GM12878 (cell line): ENCODE measurements around the gene LYRM4. TPM values are rescaled to one million over a fixed set of nuclear protein-coding genes. Genes with fewer than 3 reads are reported as not detected.
A peak's percentile ranks its signal among the peaks of the same experiment; 100 is the strongest.

Source experiments
- ATAC-seq: fragments of 200-7000 bp; cut with Tn5 transposase; 3 replicates; pipeline ENCODE4 v1.9.1; 2020; ENCODE audit warnings: mild to moderate bottlenecking, moderate library complexity
- BruUV-seq: library from RNA; stranded (reverse); fragments of 400-500 nt; replicated peaks from 2 replicates; lab custom pipeline; 2021; lab: Mats Ljungman, UMichigan
- CTCF ChIA-PET: fragments of 300-600 bp; sonication (Branson Sonifier 250); formaldehyde crosslinking; extraction: SDS; loops from one replicate; lab custom pipeline; 2021; ENCODE audit warnings: inconsistent platforms; lab: Yijun Ruan, JAX
- POLR2A ChIA-PET: fragments of 350-600 bp; formaldehyde crosslinking; extraction: SDS; loops from one replicate; lab custom pipeline; 2021; ENCODE audit warnings: inconsistent platforms; lab: Charles Lee
- RAD21 ChIA-PET: fragments of 300-600 bp; sonication (Branson Sonifier 250); formaldehyde crosslinking; loops from one replicate; lab custom pipeline; 2023; ENCODE audit warnings: antibody characterized with exemption; ENCODE audit not compliant: unreplicated experiment; lab: Charles Lee
- SMC1A ChIA-PET: fragments of 300-600 bp; sonication (Branson Sonifier 250); formaldehyde crosslinking; loops from one replicate; lab custom pipeline; 2023; ENCODE audit not compliant: unreplicated experiment, uncharacterized antibody; lab: Charles Lee
- DNase-seq: peaks from one replicate; pipeline ENCODE4 v3.0.0-alpha.2; 2011; ENCODE audit warnings: low read depth, low spot score
- FAIRE-seq: peaks from 3 replicates; lab custom pipeline; 2011; peaks lifted over from hg19 to GRCh38; lab: Jason Lieb, UNC
- H2AFZ ChIP-seq: 2 replicates; pipeline ENCODE4 v1.6.0; 2011; ENCODE audit warnings: low read depth, low read length, control low read depth; ENCODE audit not compliant: control insufficient read depth
- H3K27ac ChIP-seq: 2 replicates; pipeline ENCODE4 v1.5.1; 2011; ENCODE audit warnings: control low read depth; ENCODE audit not compliant: control insufficient read depth, insufficient read depth
- H3K27me3 ChIP-seq, 2 experiments: replicated peaks in 1 of 2; 2 replicates each; pipeline versions ENCODE4 v1.6.0 to v1.6.1; 2011; ENCODE audit warnings: low read length in 1 of 2; ENCODE audit not compliant: control insufficient read depth in 2 of 2, insufficient read depth in 2 of 2
- H3K36me3 ChIP-seq, 2 experiments: 2 replicates each; pipeline ENCODE4 v1.5.1; 2011; ENCODE audit warnings: low read length in 1 of 2; ENCODE audit not compliant: control insufficient read depth in 2 of 2, insufficient read depth in 2 of 2
- H3K4me1 ChIP-seq: 2 replicates; pipeline ENCODE4 v1.6.1; 2011; ENCODE audit warnings: mild to moderate bottlenecking, low read length, moderate library complexity, mixed read lengths; ENCODE audit not compliant: control insufficient read depth, insufficient read depth
- H3K4me2 ChIP-seq: 2 replicates; pipeline ENCODE4 v1.6.0; 2011; ENCODE audit warnings: control low read depth; ENCODE audit not compliant: control insufficient read depth, insufficient read depth
- H3K4me3 ChIP-seq: fragments of 200-600 bp; sonication (generic); 2 replicates; pipeline ENCODE4 v1.5.1; 2016
- H3K79me2 ChIP-seq: 2 replicates; pipeline ENCODE4 v1.6.0; 2011; ENCODE audit warnings: low read length; ENCODE audit not compliant: control insufficient read depth, insufficient read depth
- H3K9ac ChIP-seq: 2 replicates; pipeline ENCODE4 v1.8.0; 2011; ENCODE audit warnings: low read length, control low read depth, mixed read lengths; ENCODE audit not compliant: control insufficient read depth, insufficient read depth
- H3K9me3 ChIP-seq: replicated peaks from 3 replicates; pipeline ENCODE4 v1.5.1; 2011; ENCODE audit warnings: mild to moderate bottlenecking, low read length; ENCODE audit not compliant: control insufficient read depth, insufficient read depth
- H4K20me1 ChIP-seq: 2 replicates; pipeline ENCODE4 v1.6.0; 2011; ENCODE audit not compliant: control insufficient read depth, insufficient read depth
- EGR1 ChIP-seq, 2 experiments: IDR thresholded peaks; 1 replicate in 1 of 2; 2 replicates in 1 of 2; pipeline ENCODE4 v1.6.1; 2011 to 2012; ENCODE audit warnings: low read depth in 2 of 2, low read length in 2 of 2, borderline replicate concordance in 1 of 2, mild to moderate bottlenecking in 1 of 2, moderate library complexity in 1 of 2
- PAX5 ChIP-seq: IDR thresholded peaks from 2 replicates; pipeline ENCODE4 v1.6.1; 2011; ENCODE audit warnings: low read depth, low read length, borderline replicate concordance
- RAD51 ChIP-seq: fragments of 450-650 bp; IDR thresholded peaks from 2 replicates; pipeline ENCODE4 v1.6.1; 2016; ENCODE audit warnings: moderate library complexity, mild to moderate bottlenecking, inconsistent platforms
- SRF ChIP-seq, 2 experiments: IDR thresholded peaks; 2 replicates each; pipeline ENCODE4 v1.6.1; 2011; ENCODE audit warnings: low read depth in 2 of 2, low read length in 2 of 2, mild to moderate bottlenecking in 1 of 2, moderate library complexity in 1 of 2
- whole genome bisulfite sequencing: methylation state at CpG from one replicate; pipeline ENCODE4 v1.1.6; 2016; ENCODE audit warnings: low lambda C conversion rate; ENCODE audit not compliant: insufficient replicate concordance, insufficient coverage; ENCODE audit errors: missing lambda C conversion rate; 5-methylcytosine and 5-hydroxymethylcytosine counted together
- in situ Hi-C: fragments of 300-500 bp; cut with MboI; formaldehyde crosslinking; loops from 9 replicates; pipeline ENCODE4 v1.14.3; 2018; ENCODE audit warnings: mixed read lengths
- intact Hi-C: fragments of 100-400 bp; cut with micrococcal nuclease; formaldehyde crosslinking; loops from one replicate; pipeline ENCODE4 v1.14.2; 2022; ENCODE audit not compliant: unreplicated experiment
- polyA plus RNA-seq, 11 experiments: library from polyadenylated mRNA; depleted of rRNA in 4 of 11; unstranded in 6 of 11; stranded (reverse) in 5 of 11; fragments of >200 nt; fragmentation: Nextera tagmentation in 4 of 11; fragmentation: Illumina TruSeq in 1 of 11; extraction: Ambion mirVana in 4 of 11; extraction: Trizol in 1 of 11; gene quantifications; 1 replicate in 1 of 11; 2 replicates in 10 of 11; pipeline versions ENCODE4 v1.2.1 to v1.2.3, GENCODE V29; 2011 to 2016; ENCODE audit warnings: inconsistent platforms in 2 of 11, missing spikeins in 2 of 11, low read depth in 1 of 11
- total RNA-seq, 4 experiments: library from RNA; depleted of rRNA in 3 of 4; stranded (reverse); fragments of >200 nt in 3 of 4; fragmentation: Illumina TruSeq in 1 of 4; extraction: Trizol in 1 of 4; gene quantifications; 2 replicates each; pipeline versions ENCODE4 v1.2.1 to v1.2.3, GENCODE V29; 2013 to 2021
- TF ChIP-seq, protein P1 (sequence below): IDR thresholded peaks from 2 replicates; pipeline ENCODE4 v1.6.1; 2011; ENCODE audit warnings: borderline replicate concordance, low read depth, mild to moderate bottlenecking, moderate library complexity, mixed read lengths, low read length; ENCODE audit not compliant: insufficient read depth; ENCODE audit errors: extremely low read length

The LYRM4 gene
- total and polyA plus RNA-seq, 10 of the 15 experiments (the other 5 are each of a cell fraction or from before 2014, with no cell fraction given), result 32.7 to 66.8 (median 44.0) TPM

DNA sequence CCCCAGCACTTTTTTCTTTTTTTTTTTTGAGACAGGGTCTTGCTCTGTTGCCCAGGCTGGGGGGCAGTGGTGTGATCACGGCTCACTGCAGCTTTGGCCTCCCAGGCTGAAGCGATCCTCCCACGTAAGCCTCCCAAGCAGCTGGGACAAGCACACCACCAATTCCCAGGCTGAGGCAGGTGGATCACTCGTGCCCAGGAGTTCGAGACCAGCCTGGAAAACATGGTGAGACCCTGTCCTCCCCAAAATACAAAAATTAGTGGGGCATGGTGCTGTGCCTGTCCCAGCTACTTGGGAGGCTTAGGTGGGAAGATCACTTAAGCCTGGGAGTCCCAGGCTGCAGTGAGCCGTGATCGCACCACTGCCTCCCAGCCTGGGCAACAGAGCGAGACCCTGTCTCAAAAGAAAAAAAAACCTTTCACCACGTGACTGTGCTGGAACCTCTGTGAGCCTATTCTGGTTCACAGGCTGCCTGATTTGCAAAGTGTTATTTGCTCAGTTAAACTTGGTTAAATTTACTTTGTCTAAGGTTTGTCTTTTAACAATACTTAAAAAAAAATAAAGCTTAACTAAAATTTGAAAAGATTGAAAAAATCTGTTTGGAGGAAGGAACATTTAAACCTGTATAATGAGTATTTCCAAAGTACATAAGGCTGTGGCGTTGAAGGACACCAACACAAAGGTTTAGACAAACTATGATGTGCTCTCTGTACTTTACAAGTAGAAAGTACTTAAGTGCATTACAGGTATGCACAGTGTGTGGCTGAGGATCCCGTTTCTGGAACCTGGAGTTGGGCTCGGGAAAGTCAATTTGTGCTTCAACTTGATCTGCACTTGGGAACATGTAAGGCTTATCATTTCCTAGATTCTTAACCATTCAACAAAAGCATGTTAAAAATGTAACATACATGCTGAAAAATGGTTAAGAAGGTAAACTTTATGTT lies 120.7 kb downstream of the LYRM4 start:
- CTCF ChIA-PET, result interaction anchor here (0.5 to 10.8 kb wide), 10 partner anchors 10 to 262 kb away, joined by 3 to 198 read pairs (median 3); no protein-coding TSS in a partner anchor

More for the DNA sequence above, 120.7 kb downstream of the LYRM4 start:
- in situ Hi-C loops (loop anchor here (5.0 kb wide), 2 partner anchors 167 to 262 kb away; no protein-coding TSS in a partner anchor), intact Hi-C loops (loop anchor here (5.0 kb wide), 2 partner anchors 72 to 122 kb away; partner anchors contain the start of genes FARS2 and LYRM4)
- 27% methylated on average over 12 of the region's 12 CpGs for WGBS
- H3K36me3 ChIP-seq, result no peaks in the 10 kb centered on the region
- DNase-seq (no peak), FAIRE-seq (peak; percentile 52), ATAC-seq (peak; percentile 58)
- ChIA-PET POLR2A (interaction anchor here (0.9 kb wide), 1 partner anchor 119 kb away, joined by 3 read pairs; no protein-coding TSS in a partner anchor), SMC1A (interaction anchor here (0.6 to 2.6 kb wide), 7 partner anchors 27 to 240 kb away, joined by 3 to 21 read pairs (median 3); no protein-coding TSS in a partner anchor), RAD21 (interaction anchor here (1.1 to 3.4 kb wide), 3 partner anchors 162 to 262 kb away, joined by 3 to 20 read pairs (median 6); no protein-coding TSS in a partner anchor)
- H2AFZ ChIP-seq, result peak overlapping the region; percentile 63
- H3K4me3 ChIP-seq, result peak overlapping the region; percentile 39; the same call in 1 of the 2 replicates
- H3K27ac ChIP-seq, result peak overlapping the region; percentile 40; the same call in 1 of the 2 replicates
- H3K4me2 ChIP-seq, result peak overlapping the region; percentile 85
- H4K20me1 ChIP-seq, result no peaks in the 10 kb centered on the region
- H3K9me3 ChIP-seq, result no peaks in the 10 kb centered on the region
- BruUV-seq, result no TSS peak
- H3K27me3 ChIP-seq, result no peaks in the 10 kb centered on the region
- H3K79me2 ChIP-seq, result no peaks in the 10 kb centered on the region
- TF ChIP-seq RAD51 (peak; percentile 65; the same call in 1 of the 2 replicates), PAX5 (peak; percentile 75; the same call in 1 of the 2 replicates), EGR1 (IDR thresholded peaks at IDR 0.05; ENCODE audit: borderline replicate concordance in 1 of 2, low read depth in 2 of 2, low read length in 2 of 2) (no peak), SRF (IDR thresholded peaks at IDR 0.05; ENCODE audit: low read depth in 2 of 2, low read length in 2 of 2) (no peak)
- TF ChIP-seq, protein P1, sequence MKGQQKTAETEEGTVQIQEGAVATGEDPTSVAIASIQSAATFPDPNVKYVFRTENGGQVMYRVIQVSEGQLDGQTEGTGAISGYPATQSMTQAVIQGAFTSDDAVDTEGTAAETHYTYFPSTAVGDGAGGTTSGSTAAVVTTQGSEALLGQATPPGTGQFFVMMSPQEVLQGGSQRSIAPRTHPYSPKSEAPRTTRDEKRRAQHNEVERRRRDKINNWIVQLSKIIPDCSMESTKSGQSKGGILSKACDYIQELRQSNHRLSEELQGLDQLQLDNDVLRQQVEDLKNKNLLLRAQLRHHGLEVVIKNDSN, result peak; percentile 42
- peaks cover 11% of the 10 kb centered on the region for H3K4me1 ChIP-seq
- H3K9ac ChIP-seq, result no peak overlapping the region
